IPS-11a (cell line): ENCODE results near the gene TSPAN5.
A peak's percentile ranks its signal among the peaks of the same experiment; 100 is the strongest.
"Not testable (repeated sequence)": the region's sequence is repeated elsewhere in the genome, so short reads cannot be mapped to it uniquely, and the experiment has no call there.

Experiments
- H3K4me3 ChIP-seq: one replicate; pipeline ENCODE4 v1.5.1; 2013; ENCODE audit warnings: low read depth, low read length, control low read depth

Gene TSPAN5

DNA sequence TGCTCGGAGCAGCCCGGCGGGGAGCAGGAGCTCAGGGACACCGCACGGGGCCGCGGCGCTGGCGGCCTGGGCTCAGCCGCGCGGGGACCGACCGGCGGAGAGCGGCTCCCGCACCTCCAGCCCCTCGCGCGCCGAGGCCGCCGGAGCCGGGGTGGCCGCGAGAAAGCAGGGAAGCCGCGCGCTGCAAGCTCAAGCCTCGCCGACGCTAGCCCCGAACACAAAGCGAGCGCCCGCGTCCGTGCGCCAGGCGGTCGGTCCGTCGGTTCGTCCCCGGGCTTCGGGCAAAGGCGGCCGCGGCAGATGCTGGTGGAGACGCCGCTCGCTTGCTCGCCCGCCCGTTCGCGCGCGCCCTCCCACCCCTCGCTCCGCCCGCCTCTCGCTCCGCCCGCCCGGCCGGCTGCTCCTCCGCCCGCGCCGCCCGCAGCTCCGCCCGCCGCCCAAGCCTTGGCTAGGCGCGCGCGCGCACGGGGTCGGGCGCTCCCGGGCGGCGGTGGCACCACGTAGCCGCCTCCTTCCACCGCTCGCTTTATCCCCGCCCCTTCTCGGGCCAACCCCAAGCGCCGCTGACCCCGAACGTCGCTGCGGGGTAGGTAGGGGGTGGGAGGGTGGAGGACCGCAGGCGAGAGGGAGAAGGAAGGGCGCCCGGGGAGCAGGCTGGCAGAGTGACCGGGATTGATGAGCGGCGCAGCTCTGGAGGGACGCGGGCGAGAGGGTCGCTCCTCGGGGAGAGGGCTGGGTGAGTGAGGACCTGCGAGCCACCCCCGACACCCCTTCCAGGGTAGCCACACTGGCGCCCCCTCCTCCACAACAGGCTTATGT, at the start of gene TSPAN5:
Gene TSPAN5, minus strand, starts transcription at position 325 of the 819 bp plus-strand sequence.
- peak within 1 kb of the TSS; percentile 84 for H3K4me3 ChIP-seq

- H3K4me3 ChIP-seq, result no peak overlapping the region
Observed at GRCh38 chr4:98706935-98707334, 48.5 kb upstream of the TSPAN5 start.

GRCh38 chr4:98706200-98706813, 47.9 kb upstream of the TSPAN5 start:
- H3K4me3 ChIP-seq, result no peak overlapping the region

- H3K4me3 ChIP-seq, result not testable (repeated sequence)
Observed at GRCh38 chr4:98705586-98705985, 47.2 kb upstream of the TSPAN5 start.

GRCh38 chr4:98700656-98701055, 42.2 kb upstream of the TSPAN5 start:
- H3K4me3 ChIP-seq, result no peak overlapping the region

- no peak overlapping the region for H3K4me3 ChIP-seq
Observed at GRCh38 chr4:98694076-98694475, 35.7 kb upstream of the TSPAN5 start.

GRCh38 chr4:98692411-98692810, 34.0 kb upstream of the TSPAN5 start:
- H3K4me3 ChIP-seq, result no peak overlapping the region

DNA sequence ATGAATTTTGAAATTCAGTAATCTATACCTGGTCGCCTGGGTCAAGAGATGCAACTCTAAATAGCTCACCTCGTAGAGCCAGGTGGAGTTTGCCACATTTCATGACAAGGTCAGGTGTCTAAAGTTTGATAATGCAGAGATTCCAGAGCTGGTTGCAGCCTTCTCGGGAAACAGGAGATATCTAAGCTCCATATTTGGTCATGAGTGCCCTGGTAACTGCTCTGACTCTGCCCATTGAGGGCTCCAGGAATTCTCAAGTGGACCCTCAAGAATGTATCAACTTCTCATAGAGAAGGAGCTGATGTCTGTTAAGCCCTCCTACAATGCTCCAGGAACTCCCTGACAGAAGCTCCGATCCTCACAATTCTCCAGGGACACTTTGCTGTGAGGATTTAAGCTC, 33.2 kb upstream of the TSPAN5 start:
- H3K4me3 ChIP-seq, result no peak overlapping the region

- no peak overlapping the region for H3K4me3 ChIP-seq
Observed at GRCh38 chr4:98689507-98690174, 31.2 kb upstream of the TSPAN5 start.

DNA sequence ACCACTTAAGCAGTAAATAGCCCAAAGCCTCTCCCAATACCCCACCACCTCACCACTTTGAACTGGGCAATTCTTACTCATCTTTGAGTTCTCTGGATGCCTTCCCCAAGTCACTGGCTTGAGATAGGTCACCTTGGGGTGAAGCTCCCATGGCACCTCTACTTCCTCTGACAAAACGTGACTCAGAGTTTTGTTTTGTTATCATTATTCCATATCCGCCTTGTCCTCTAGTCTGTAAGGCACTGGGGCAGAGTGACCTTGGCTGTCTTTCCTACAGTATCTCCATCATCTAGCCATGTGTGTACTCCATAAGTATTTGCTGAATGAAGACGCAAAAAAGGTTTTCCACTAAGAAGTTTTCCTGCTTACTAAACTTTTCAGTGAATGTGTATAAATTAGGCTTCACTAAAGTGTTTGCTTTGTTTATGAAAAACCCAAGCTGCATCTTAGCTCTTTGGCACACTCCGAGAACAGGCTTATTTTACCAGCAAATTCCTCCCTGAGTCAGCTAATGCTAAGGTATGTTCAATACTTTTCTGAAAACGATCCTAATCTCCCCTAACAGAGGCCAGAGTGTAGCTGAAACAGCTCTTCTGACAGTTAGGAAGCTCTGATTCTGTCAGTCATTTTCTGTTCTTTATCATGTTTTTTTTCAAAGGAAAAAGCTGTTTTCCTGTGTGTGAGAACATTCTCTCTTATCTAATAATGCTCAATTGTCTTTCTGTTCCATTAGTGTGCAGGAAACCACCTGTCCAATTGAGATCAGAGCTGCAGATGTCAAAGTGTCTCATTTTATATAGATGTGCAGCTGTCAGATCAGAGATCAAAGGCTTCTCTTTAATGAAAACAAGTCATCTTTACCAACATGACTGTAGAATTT, 30.2 kb upstream of the TSPAN5 start:
- H3K4me3 ChIP-seq, result no peak overlapping the region

GRCh38 chr4:98687876-98688275, 29.5 kb upstream of the TSPAN5 start:
- H3K4me3 ChIP-seq, result no peak overlapping the region

DNA sequence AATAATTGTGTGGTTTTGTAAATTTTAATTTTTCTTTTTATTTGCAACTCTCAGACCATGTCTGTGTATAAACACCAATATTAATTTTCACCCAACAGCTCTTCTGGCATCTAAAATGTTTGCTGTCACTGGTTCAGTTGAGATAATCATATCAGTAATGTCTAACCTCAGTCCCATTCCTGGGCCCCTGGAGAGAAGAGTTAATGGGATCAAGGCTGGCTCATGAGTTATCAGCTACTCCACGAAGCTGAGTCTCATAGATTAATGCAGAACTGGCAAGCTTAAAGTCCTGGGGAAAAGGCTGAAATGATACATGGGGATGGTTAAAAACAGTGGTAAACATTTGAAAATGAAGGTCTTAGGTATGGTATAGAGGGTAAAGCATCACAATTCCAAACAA, 28.4 kb upstream of the TSPAN5 start:
- H3K4me3 ChIP-seq, result no peak overlapping the region

DNA sequence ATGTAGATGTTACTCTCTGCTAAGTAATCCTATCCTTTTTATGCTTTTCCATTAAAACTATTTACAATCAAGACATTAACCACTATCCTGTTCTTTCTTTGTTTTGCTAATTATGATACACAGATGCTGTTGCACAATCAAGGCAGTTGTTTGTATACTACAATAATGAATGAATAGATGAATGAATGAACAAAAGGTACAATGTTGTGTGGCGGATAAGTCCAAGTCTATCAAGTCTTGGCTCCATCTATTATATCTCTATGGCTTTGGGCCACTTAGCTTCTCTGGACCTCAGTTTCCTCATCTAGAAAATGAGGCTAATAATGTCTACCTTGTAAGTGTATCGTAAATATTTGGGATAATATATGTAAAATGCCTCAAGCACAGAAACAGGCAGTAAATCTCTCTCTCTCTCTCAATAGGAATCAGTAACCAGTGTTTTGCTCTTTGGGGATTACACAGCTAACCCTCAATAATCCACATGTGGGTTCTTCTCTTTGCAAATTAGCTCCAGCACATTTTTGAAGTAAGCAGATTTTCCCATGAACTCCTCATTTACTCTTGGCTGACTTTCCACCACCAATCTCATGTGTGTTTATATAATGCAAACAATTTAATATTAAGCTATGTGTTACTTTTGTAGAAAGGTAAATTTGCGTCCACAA, 27.8 kb upstream of the TSPAN5 start:
- no peak overlapping the region for H3K4me3 ChIP-seq

DNA sequence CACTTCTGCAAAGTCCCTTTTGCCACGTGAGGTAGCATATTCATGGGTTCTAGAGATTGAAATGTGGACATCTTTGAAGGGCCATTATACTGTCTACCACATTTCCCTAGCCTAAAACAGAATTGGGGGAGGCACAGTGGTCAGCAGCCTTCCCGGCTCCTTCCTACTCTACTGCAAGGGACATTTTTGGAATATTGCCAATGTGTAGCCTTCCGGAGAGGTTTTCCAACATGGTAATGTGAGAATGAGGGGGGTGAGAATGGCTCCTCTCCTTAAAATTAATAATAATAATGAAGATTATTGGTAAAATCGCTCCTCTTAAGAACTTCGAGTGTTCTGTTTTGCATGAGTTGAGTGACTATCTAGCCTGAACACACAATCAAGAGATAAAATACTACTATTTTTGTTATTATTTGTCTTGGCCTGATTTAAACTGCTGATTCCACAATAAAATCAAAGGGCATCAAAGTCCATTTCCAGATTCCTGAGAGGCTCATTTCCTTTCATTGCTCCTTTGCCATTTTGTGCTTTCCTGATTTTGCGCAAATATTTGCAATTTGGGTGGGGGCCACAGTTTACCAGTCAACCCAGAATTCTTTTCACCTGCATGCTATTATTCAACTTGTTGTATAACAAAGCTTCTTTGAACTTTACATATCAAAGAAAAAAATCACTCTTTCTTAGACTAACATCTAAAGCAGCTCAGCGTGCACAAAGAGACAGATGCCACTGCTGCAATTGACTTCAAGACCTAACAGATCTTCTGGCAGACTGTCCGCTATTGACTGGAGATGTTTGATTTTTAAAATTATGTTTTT, 27.0 kb upstream of the TSPAN5 start:
- no peak overlapping the region for H3K4me3 ChIP-seq

GRCh38 chr4:98682719-98683118, 24.3 kb upstream of the TSPAN5 start:
- H3K4me3 ChIP-seq, result no peak overlapping the region

DNA sequence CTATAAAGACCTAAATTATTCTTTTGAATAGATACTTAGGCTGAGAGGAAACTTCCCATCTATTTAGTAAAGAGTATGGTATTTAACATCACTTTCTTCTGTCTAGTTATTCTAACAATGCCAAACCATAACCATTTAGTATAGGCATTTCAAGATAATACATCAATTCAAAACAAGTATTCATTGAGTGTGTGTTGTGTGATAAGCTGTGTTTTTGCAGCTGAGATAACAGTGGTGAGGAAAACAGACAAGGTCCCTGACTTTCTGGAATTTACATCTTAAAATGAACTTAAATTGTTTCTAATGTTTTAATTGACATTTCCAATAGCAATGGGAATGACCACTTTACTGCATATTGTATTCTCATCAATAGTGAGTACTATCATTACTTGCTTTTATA, 22.4 kb upstream of the TSPAN5 start:
- H3K4me3 ChIP-seq, result no peak overlapping the region

DNA sequence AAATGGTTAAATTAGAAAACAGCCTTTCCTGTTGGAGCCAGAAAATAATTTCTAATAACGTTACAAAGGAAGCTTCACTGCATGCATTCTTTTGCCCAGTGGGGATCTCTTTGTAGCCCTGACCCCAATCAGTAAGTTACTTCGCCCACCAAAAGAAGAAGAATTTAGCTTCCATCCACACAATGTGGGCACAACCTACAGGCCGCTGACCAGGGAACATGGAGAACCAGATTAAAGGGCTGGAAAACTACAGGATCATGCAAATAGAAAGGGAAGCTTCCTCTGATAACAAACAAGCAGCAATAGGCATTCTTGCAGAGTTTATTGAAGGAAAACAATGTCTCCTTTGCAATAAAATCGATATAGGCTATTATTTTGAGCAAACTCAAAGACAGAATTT, 21.3 kb upstream of the TSPAN5 start:
- no peak overlapping the region for H3K4me3 ChIP-seq

DNA sequence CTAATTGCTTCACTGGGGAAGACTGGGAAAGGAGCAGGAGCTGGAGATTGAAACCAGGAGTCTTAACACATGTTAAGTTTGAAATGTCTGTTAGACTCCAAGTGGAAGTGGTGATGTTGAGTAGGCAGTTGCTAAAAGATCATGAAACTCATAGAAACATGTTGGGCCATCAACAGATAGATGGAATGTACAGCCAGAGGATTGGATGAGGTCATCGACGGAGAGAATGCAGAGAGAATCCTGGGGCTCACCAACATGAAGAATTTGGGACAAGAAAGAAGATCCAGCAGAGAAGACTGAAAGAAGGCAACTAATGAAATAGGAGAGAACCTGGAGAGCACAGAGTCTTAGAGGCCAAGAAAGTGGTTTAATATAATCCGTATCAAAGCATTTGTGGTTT, 19.4 kb upstream of the TSPAN5 start:
- no peak overlapping the region for H3K4me3 ChIP-seq

GRCh38 chr4:98674404-98675173, 16.2 kb upstream of the TSPAN5 start:
- no peak overlapping the region for H3K4me3 ChIP-seq
